ENCODE data around the gene FSIP1.

FSIP1 gene

GRCh38 chr15:39593656-39594445 lies 188.8 kb downstream of the FSIP1 start:
- no peak for DNase-seq (ENCODE audit: low spot score)

DNA sequence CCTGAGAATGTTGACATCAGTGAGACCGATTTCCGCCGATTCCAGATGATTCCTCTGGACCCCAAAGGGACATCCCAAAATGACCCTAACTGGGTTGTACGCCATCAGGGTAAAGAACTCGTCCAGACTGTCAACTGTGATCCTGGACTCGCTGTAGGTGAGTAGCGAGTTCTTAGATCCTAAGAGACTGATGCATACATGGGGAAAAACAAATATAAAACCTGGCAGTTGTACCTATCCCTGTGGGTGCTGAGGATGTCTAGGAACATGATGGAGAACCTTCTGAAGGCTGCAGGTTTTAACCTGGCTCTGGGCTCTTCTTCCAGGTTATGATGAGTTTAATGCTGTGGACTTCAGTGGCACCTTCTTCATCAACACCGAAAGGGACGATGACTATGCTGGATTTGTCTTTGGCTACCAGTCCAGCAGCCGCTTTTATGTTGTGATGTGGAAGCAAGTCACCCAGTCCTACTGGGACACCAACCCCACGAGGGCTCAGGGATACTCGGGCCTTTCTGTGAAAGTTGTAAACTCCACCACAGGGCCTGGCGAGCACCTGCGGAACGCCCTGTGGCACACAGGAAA lies 189.5 kb downstream of the FSIP1 start:
- no peak for DNase-seq (ENCODE audit: low spot score)

DNA sequence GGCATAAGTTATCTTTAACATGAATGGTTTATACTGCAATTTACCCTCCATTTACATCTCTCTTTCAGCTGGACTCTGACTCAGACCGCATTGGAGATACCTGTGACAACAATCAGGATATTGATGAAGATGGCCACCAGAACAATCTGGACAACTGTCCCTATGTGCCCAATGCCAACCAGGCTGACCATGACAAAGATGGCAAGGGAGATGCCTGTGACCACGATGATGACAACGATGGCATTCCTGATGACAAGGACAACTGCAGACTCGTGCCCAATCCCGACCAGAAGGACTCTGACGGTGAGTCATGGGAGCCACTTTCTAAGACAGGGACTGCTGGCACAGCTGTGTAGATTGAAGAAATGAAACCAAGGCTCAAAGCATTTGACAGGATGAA lies 190.1 kb downstream of the FSIP1 start:
- DNase-seq (ENCODE audit: low spot score): no peak

DNA sequence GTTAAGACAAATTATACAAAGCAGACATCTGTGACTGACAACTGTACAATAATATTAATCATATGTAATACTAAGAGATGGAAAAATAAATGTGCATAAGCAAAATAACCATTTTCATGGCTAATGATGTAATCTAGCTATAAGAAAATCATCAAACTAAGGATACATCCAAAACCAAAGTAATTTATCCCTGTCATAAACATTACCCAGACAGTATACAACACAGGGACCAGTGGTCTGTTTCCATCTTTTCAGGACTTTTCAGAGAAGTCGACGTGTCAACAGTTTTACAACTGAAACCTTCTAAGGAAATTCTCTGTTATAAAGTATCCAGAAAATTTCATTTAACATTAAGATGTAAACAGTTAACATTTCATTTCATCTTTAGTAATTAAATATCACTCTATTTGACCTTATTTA lies 190.7 kb downstream of the FSIP1 start:
- DNase-seq (ENCODE audit: low spot score): no peak

- DNase-seq (ENCODE audit: low spot score): no peak
Measured at GRCh38 chr15:39591141-39591895, 191.3 kb downstream of the FSIP1 start.

DNA sequence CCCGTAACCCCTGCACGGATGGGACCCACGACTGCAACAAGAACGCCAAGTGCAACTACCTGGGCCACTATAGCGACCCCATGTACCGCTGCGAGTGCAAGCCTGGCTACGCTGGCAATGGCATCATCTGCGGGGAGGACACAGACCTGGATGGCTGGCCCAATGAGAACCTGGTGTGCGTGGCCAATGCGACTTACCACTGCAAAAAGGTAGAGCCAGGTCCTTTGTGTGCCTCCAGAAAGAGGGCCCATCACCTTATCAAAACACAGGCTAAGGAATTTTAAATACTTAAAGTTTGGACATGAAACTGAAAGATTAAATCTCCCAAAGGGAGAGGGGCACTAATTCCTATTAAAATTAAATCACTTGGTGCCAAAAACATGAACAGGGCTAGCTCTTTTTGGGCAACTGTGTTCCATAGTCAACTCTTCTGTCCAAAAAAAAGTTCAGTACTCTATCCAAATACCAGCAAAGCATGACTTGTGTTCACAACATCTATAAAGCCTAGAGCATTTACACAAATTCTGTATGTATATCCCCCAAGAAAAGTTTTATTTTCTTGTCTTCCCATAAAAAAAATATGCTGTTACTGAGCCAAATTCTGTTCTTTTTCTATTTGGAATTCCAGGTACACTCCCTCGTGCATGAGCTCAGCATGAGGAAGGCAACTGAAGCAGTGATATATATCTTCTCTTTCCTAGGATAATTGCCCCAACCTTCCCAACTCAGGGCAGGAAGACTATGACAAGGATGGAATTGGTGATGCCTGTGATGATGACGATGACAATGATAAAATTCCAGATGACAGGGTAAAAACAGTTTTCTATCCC lies 192.6 kb downstream of the FSIP1 start:
- no peak for DNase-seq (ENCODE audit: low spot score)

- no peak for DNase-seq (ENCODE audit: low spot score)
Measured at GRCh38 chr15:39589193-39589814, 193.3 kb downstream of the FSIP1 start.

- DNase-seq (ENCODE audit: low spot score): no peak
Measured at GRCh38 chr15:39588531-39589192, 194.0 kb downstream of the FSIP1 start.

- no peak for DNase-seq (ENCODE audit: low spot score)
Measured at GRCh38 chr15:39587731-39588530, 194.7 kb downstream of the FSIP1 start.

DNA sequence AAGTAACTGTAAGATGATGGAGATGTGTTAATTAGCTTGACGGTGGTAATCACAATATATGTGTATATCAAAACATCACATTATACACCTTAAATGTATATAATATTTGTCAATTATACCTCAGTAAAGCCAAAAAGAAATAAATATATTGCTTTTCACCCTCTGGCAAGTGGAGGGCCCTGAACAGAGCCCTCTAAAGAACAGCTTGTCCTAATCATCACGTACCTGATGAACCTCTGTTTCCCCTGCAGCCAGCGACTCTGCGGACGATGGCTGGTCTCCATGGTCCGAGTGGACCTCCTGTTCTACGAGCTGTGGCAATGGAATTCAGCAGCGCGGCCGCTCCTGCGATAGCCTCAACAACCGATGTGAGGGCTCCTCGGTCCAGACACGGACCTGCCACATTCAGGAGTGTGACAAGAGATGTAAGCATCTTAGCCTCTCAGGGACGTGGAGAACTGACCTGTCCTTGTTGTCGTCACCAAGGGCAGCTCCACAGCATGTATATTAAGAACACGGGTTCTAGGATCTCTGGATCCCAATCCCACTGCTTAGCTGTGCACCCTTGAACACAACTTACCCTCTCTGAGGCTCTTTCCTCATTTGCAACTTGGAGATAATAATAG lies 195.4 kb downstream of the FSIP1 start:
- no peak for DNase-seq (ENCODE audit: low spot score)

GRCh38 chr15:39586387-39587095 lies 196.1 kb downstream of the FSIP1 start:
- no peak for DNase-seq (ENCODE audit: low spot score)

DNA sequence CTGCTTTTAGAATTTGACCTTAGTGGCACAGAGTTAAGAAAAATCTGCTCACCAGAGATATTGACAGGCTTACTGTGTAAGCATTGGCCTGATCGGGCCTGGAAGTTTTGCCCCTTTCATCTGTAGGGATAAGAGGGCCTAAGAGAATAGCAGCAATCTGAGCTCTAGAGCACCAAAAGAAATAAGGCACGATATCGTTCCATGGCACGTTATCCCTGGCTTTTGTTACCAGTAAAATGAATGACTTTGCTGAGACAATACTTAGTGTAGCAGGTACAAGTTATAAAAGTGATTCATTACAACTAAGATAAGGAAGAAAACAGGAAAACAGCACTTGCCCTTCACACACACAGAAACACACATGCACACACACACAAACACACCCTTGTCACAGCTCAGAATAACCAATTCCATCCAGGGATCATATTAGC lies 196.8 kb downstream of the FSIP1 start:
- no peak for DNase-seq (ENCODE audit: low spot score)

GRCh38 chr15:39585389-39585841 lies 197.2 kb downstream of the FSIP1 start:
- DNase-seq (ENCODE audit: low spot score): no peak

GRCh38 chr15:39584662-39585388 lies 197.8 kb downstream of the FSIP1 start:
- no peak for DNase-seq (ENCODE audit: low spot score)

DNA sequence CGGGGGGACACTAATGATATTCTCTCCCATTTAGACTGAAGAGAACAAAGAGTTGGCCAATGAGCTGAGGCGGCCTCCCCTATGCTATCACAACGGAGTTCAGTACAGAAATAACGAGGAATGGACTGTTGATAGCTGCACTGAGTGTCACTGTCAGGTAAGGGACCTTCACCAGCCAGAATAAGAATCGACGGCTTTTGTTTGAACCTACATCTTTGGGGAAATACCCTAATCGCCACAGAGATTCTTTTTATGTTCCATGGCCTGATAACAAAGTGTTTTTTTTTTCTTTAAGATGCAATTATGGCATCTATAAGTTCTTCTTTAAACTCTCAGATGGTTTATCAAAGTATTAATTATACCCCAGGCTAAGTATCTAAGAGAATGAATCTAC lies 198.4 kb downstream of the FSIP1 start:
- DNase-seq (ENCODE audit: low spot score): no peak

- no peak for DNase-seq (ENCODE audit: low spot score)
Measured at GRCh38 chr15:39583596-39584265, 198.9 kb downstream of the FSIP1 start.

- no peak for DNase-seq (ENCODE audit: low spot score)
Measured at GRCh38 chr15:39582977-39583595, 199.6 kb downstream of the FSIP1 start.
